ENCODE measurements around the gene NKIRAS2. TPM values are rescaled to one million over a fixed set of nuclear protein-coding genes. Genes with fewer than 3 reads are reported as not detected.

The NKIRAS2 gene
- total and polyA plus RNA-seq, 8 donors, result 6.5 to 14.7 (median 11.6) TPM

GRCh38 chr17:42025191-42025579, 5.3 kb downstream of the NKIRAS2 start:
- 49 to 51% methylated on average over 8 of the region's 8 CpGs for WGBS, 2 donors
- peak overlapping the region in 2 of 4 donors; percentile 51 to 67 for H3K27ac ChIP-seq
- intact Hi-C loops (cut with DNase I), result loop anchor here in 2 of 3 donors (10.0 kb wide), 2 partner anchors 80 to 90 kb away; partner anchors contain the start of gene DHX58 (in 1 of the 2)
- H3K27me3 ChIP-seq, result no peaks in the 10 kb centered on the region
- H3K4me3 ChIP-seq, result no peak overlapping the region
- no peaks in the 10 kb centered on the region for H3K9me3 ChIP-seq
- peaks cover 0 to 14% (median 10%) of the 10 kb centered on the region in 3 donors for H3K36me3 ChIP-seq
- no peak for TF ChIP-seq CTCF (IDR thresholded peaks at IDR 0.05)
- peak in 1 of 4 donors; percentile 21 for ATAC-seq
- FAIRE-seq, result no peak
- DNase-seq, result peak in 1 of 6 donors; percentile 33
- peaks cover 9 to 23% (median 10%) of the 10 kb centered on the region in 3 donors for H3K4me1 ChIP-seq

DNA sequence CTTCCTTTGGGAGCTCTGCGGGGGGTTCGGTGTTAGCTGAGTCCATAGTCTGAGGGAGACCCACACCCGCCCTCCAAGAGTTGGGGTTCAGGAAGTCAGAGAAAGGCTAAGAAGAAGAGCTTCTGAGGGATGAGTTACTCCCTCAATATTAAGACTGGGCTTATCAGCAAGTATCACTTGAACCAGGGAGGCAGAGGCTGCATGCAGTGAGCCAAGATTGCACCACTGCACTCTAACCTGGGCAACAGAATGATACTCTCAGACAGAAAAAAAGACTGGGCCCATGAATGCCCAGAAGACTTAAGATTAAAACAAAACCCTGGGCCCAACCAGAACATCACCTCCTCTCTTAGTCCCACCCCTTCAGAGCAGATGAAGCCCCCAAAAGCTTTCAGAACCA, 6.0 kb downstream of the NKIRAS2 start:
- no peak for DNase-seq
- H3K36me3 ChIP-seq, result peaks cover 0 to 14% (median 10%) of the 10 kb centered on the region in 3 donors
- H3K9me3 ChIP-seq, result no peaks in the 10 kb centered on the region
- no peak for ATAC-seq
- TF ChIP-seq CTCF (IDR thresholded peaks at IDR 0.05), result no peak
- no peak for FAIRE-seq
- no peak overlapping the region for H3K4me3 ChIP-seq
- H3K4me1 ChIP-seq, result peaks cover 4 to 18% (median 5%) of the 10 kb centered on the region in 3 donors
- no peaks in the 10 kb centered on the region for H3K27me3 ChIP-seq
- no peak overlapping the region for H3K27ac ChIP-seq
- WGBS, 2 donors, result 92 to 93% methylated on average over 3 of the region's 3 CpGs
- intact Hi-C loops (cut with DNase I), result loop anchor here in 2 of 3 donors (10.0 kb wide), 2 partner anchors 79 to 89 kb away; partner anchors contain the start of gene DHX58 (in 1 of the 2)

DNA sequence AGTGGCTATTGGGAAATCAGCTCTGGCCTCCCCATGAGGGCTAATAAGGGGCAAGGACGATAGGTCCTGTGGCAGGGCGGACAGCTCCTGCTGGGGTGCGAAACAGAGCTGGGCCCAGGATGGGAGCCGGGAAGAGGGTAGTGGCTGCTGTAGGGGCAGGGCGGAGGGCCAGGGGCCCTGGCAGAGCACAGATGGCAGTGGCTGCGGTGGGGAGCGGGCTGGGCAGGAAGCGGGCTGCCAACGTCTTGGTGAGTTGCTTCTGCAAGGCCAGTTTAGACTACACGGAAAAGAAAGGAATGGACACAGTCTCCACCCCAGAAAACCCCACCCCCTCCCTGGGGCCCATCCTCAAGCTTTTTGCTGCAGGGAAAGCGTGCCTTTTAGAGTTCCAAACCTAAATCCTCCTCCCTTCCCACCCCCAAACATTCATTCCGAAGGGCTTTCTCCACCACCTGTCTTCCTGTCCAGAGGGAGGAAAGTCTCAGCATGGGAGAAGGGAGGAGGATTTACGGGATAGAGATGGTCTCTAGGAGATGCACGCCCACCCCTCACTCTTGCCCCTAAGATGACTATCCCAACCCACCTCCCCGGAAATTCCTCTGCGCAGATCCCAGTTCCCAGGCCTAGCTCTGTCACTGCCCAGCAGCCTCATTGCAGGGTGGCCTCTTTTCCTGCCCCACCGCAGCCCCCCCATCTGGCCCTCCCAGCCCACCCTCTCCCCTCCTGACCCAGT, 7.1 kb downstream of the NKIRAS2 start:
- Histone ChIP-seq H3K4me3 (no peak overlapping the region), H3K36me3 (peaks cover 0 to 14% (median 10%) of the 10 kb centered on the region in 3 donors), H3K27me3 (no peaks in the 10 kb centered on the region), H3K27ac (no peak overlapping the region), H3K9me3 (no peaks in the 10 kb centered on the region), H3K4me1 (peaks cover 0 to 12% (median 0%) of the 10 kb centered on the region in 3 donors)
- FAIRE-seq (no peak), DNase-seq (no peak), ATAC-seq (no peak)
- TF ChIP-seq CTCF (IDR thresholded peaks at IDR 0.05), result no peak
- intact Hi-C loops (cut with DNase I), result loop anchor here in 2 of 3 donors (10.0 kb wide), 2 partner anchors 78 to 88 kb away; partner anchors contain the start of gene DHX58 (in 1 of the 2)
- WGBS, 2 donors, result 72 to 74% methylated on average over 17 of the region's 17 CpGs

- TF ChIP-seq CTCF (IDR thresholded peaks at IDR 0.05), result no peak
- H3K4me3 ChIP-seq, result no peak overlapping the region
- DNase-seq, result no peak
- 86 to 90% methylated on average over 5 of the region's 5 CpGs for WGBS, 2 donors
- no peak for FAIRE-seq
- no peaks in the 10 kb centered on the region for H3K27me3 ChIP-seq
- peaks cover 0 to 9% (median 9%) of the 10 kb centered on the region in 3 donors for H3K36me3 ChIP-seq
- H3K4me1 ChIP-seq, result peaks cover 0 to 12% (median 0%) of the 10 kb centered on the region in 3 donors
- no peak for ATAC-seq
- H3K27ac ChIP-seq, result no peak overlapping the region
- intact Hi-C loops (cut with DNase I), result loop anchor here in 2 of 3 donors (10.0 kb wide), 2 partner anchors 77 to 87 kb away; partner anchors contain the start of gene DHX58 (in 1 of the 2)
- H3K9me3 ChIP-seq, result no peaks in the 10 kb centered on the region
These were observed 7.7 kb downstream of the NKIRAS2 start for GRCh38 chr17:42027590-42027889.
